HG03520 (cell line): ENCODE measurements around the gene VAV2.

Source experiments
- ATAC-seq: cut with Tn5 transposase; IDR thresholded peaks from one replicate; pipeline ENCODE4 v1.9.1; 2021; ENCODE audit warnings: mild to moderate bottlenecking, moderate library complexity; ENCODE audit not compliant: unreplicated experiment

Gene VAV2

GRCh38 chr9:133991964-133992779, at the start of gene VAV2:
TSS of gene VAV2 (minus strand) at chr9:133992324. CDS start at chr9:133992278, 46 bp downstream.
- peak; percentile 49 for ATAC-seq

- ATAC-seq: no peak
Observed at GRCh38 chr9:134041649-134041962, 49.5 kb upstream of the VAV2 start.

GRCh38 chr9:134040781-134041648, 48.9 kb upstream of the VAV2 start:
- ATAC-seq: no peak

GRCh38 chr9:134040176-134040565, 48.0 kb upstream of the VAV2 start:
- no peak for ATAC-seq

GRCh38 chr9:134039386-134040175, 47.5 kb upstream of the VAV2 start:
- no peak for ATAC-seq

- ATAC-seq: no peak
Observed at GRCh38 chr9:134037641-134038040, 45.5 kb upstream of the VAV2 start.

GRCh38 chr9:134036130-134036529, 44.0 kb upstream of the VAV2 start:
- ATAC-seq: no peak

- ATAC-seq: no peak
Observed at GRCh38 chr9:134035041-134036039, 43.2 kb upstream of the VAV2 start.

- ATAC-seq: no peak
Observed at GRCh38 chr9:134034215-134035040, 42.3 kb upstream of the VAV2 start.

- ATAC-seq: no peak
Observed at GRCh38 chr9:134033516-134034214, 41.5 kb upstream of the VAV2 start.

- ATAC-seq: no peak
Observed at GRCh38 chr9:134032456-134033222, 40.5 kb upstream of the VAV2 start.

GRCh38 chr9:134031783-134032182, 39.7 kb upstream of the VAV2 start:
- ATAC-seq: no peak

- ATAC-seq: no peak
Observed at GRCh38 chr9:134030821-134031470, 38.8 kb upstream of the VAV2 start.

- ATAC-seq: no peak
Observed at GRCh38 chr9:134029248-134030226, 37.4 kb upstream of the VAV2 start.

GRCh38 chr9:134028575-134029247, 36.6 kb upstream of the VAV2 start:
- ATAC-seq: no peak

GRCh38 chr9:134028076-134028475, 36.0 kb upstream of the VAV2 start:
- no peak for ATAC-seq
